GM12878 (cell line): ENCODE results near the gene ZNF57.

Experiments
- ATF3 ChIP-seq: IDR thresholded peaks from 2 replicates; pipeline ENCODE4 v1.6.1; 2011; ENCODE audit warnings: low read depth, mild to moderate bottlenecking, low read length, moderate library complexity, borderline replicate concordance; ENCODE audit errors: extremely low read depth
- EP300 ChIP-seq, 2 experiments: fragments of 150-350 bp in 1 of 2; IDR thresholded peaks; 2 replicates each; pipeline ENCODE4 v1.6.1; 2011 to 2012; ENCODE audit warnings: low read depth in 2 of 2, low read length in 2 of 2, borderline replicate concordance in 1 of 2, improper control_type of control experiment in 1 of 2, inconsistent platforms in 1 of 2; ENCODE audit not compliant: control insufficient read depth in 1 of 2
- EZH2 ChIP-seq: IDR thresholded peaks from 2 replicates; pipeline ENCODE4 v1.6.1; 2012; ENCODE audit warnings: low read depth, mild to moderate bottlenecking, control low read depth, inconsistent platforms, low read length, borderline replicate concordance; ENCODE audit not compliant: control insufficient read depth
- HDAC6 ChIP-seq: fragments of 200-600 bp; sonication (generic); IDR thresholded peaks from one replicate; pipeline ENCODE4 v1.8.0; 2017; ENCODE audit warnings: antibody characterized with exemption; ENCODE audit not compliant: unreplicated experiment
- MYC ChIP-seq: IDR thresholded peaks from 2 replicates; pipeline ENCODE4 v1.6.1; 2011; ENCODE audit warnings: mild to moderate bottlenecking, low read length, moderate library complexity, inconsistent platforms; ENCODE audit not compliant: insufficient read depth, insufficient replicate concordance, insufficient read length, severe bottlenecking
- POLR2A ChIP-seq: IDR thresholded peaks from 2 replicates; pipeline ENCODE4 v1.6.1; 2011; ENCODE audit warnings: low read depth, mild to moderate bottlenecking, low read length
- POLR2AphosphoS5 ChIP-seq: IDR thresholded peaks from 2 replicates; pipeline ENCODE4 v1.6.1; 2011; ENCODE audit warnings: mild to moderate bottlenecking, low read length, inconsistent platforms
- REST ChIP-seq: IDR thresholded peaks from 2 replicates; pipeline ENCODE4 v1.6.1; 2012; ENCODE audit warnings: mild to moderate bottlenecking, low read depth, low read length
- SMAD1 ChIP-seq: fragments of 450-650 bp; IDR thresholded peaks from 2 replicates; pipeline ENCODE4 v1.6.1; 2018; ENCODE audit warnings: mild to moderate bottlenecking, low read depth; ENCODE audit not compliant: partially characterized antibody

DNA sequence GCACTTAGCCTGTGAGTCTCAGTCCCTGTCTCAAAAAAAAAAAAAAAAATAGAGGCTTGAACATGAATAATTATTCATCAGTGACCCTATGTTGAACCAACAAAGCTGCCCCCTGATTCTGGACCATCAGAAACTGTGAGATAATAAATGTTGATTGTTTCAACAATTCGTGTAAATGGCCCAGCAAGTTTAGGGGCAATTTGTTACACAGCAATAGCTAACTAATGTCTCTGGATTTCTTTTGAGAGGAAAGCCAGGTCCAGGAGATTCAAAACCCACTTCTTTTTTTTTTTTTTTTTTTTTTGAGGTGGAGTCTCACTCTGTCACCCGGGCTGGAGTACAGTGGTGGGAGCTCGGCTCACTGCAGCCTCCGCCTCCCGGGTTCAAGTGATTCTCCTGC lies 64.1 kb downstream of the ZNF57 start:
- TF ChIP-seq POLR2A (no peak), REST (no peak), SMAD1 (no peak), EZH2 (no peak), MYC (no peak), POLR2AphosphoS5 (no peak), EP300 (IDR thresholded peaks at IDR 0.05; ENCODE audit: borderline replicate concordance in 1 of 2, control insufficient read depth in 1 of 2, low read depth in 2 of 2, low read length in 2 of 2) (no peak), HDAC6 (no peak), ATF3 (no peak)
